COLO668 (cell line): Measurements from ENCODE around the gene POMC.
"Not testable (repeated sequence)": the region's sequence is repeated elsewhere in the genome, so short reads cannot be mapped to it uniquely, and the experiment has no call there.

Source experiments
- DNase-seq: peaks from one replicate; lab custom pipeline; 2025; ENCODE audit not compliant: unreplicated experiment; lab: John Stamatoyannopoulos, UW

The POMC gene

DNA sequence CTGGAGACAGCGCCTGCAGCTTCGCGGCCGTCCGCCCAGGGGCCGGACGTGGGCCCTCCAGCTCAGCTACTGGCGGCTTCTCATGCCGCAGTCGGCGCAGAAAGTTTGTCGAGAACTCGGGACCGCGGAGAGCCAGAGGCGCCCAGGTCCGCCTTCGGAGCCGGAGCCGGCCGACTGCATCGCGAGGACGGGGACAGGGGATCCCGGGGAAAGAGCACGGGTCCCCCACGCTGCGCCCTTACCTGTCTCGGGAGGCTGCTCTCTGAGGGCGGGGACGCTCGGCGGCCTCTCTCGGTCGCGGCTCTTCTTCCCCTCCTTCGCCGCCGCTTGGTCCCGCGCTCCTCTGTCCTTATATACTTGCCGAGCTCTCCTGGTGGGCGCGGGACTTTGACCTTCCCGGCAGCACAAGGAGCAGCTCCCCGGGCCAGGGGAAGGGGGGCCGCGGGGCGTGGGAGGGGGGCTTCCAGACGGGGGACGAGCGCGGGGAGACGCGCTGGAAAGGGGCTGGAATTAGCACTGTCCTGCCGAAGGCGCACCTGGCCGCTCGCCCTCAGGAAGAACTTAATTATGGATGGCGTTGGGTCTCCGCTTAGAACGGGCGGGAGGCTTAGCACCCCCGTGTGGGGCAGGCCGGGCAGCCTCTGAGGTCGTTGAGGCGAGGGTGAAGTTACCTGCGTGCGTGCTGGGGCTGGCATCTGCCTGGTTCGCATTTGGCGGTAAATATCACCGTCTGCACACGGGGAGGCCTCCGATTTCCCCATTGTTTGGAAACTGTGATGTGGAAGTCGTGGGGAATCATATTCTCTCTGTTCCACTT, at the start of gene POMC:
Gene POMC (minus strand): TSS at position 325 of the 817 bp plus-strand sequence. CDS start 3,808 bp downstream, outside the sequence.
- peak; percentile 55 for DNase-seq

DNA sequence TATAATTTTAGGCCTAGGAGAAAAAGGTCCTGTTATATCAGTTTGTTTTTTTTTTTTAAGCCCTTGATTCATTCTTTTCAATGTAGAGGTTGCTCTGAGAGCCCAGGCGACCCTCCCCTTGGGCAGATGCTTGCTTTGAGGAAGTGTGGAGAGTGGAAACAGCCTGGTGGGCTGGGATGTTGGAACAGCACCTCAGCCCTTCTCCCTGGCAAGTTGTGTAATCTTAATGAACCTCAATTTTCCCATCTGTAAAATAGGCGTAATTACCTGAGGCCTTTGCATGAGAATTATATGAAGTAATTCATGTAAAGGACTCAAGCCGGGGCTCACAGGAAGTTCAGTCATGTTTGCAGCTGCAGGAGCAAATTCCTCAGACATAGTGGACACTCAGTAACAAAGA, 49.7 kb upstream of the POMC start:
- no peak for DNase-seq

DNA sequence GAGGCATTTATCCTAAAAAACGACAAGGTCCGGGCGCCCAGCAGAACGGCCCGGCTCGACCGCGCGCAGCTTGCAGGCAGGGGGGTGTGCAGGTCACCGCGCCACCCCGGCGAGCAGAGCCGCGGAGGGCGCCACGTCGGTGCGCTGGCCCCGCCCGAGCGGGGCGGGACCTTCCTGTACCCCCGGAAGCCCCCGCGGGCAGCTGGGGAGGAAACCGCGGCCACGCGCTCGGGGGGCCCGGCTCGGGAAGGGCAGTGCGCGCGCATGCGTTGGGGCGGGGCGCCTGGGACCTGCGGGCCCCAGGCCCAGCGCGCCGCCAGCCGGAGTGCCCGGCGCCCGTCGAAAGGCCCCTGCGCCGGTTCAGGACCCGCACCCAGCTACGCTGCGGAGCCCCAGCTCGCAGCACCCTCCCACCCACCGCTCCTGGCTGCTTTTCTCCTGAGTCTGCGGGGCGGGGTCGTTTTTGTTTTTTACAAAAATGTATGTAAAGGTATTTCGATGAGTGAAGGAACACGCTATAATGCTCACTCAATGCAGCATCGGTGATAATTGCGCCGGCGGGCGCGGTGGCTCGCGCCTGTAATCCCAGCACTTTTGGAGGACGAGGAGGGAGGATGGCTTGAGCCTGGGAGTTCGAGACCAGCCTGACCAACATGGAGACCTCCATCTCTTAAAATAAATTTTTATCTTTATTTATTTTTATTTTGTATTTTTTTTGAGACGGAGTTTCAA, 47.7 kb upstream of the POMC start:
- no peak for DNase-seq

DNA sequence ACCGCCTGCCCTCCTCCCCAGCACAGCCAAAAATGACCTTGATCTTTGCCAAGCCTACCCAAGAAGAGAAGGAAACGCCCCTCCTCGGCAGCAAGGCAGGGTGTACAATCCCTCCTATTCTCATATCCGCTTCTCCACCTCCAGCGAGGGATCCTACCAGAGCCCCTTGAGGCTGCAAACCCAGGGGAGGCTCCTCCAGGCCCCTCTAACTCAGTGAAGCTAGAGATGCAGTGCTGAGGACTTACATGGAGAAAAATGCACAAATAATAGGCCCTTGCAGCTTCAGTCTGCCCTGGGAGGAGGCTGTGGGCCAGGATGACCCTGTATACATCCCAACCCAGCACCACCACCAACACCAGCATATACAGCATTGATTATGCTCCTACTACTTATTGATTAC, 46.9 kb upstream of the POMC start:
- no peak for DNase-seq

DNA sequence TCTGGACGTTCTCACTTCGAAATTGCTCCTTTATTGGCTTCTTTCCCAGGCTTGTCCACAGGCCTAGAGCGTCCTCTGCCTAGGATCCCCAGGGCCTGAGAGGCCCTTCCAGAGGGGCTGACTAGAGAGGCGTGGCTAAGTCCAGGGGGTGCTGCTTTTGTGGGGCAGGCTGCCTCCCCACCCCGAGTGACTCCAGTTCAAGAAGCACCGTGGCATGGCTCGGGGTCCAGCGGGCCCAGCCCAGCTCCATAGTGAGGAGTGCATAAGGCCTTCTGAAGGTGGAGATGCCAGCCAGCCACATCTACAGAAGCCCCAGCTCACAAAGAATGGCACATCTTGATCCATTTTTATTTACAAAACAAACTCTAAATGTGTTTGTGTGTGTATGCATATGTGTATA, 44.8 kb upstream of the POMC start:
- no peak for DNase-seq

DNA sequence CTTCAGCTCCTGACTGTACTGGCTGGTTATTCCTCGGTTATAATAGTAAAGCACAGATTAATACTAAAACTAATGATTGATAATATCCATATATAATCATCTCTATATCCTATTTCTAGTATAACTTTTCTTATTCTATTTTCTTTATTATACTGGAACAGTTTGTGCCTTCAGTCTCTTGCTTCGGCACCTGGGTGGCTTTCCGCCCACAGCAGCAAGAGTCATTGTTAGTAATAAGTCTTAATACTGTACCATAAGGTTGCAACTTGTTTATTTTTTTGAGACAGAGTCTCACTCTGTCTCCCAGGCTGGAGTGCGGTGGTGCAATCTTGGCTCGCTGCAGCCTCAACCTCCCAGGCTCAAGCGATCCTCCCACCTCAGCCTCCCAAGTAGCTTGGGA, 42.5 kb upstream of the POMC start:
- DNase-seq = not testable (repeated sequence)

DNA sequence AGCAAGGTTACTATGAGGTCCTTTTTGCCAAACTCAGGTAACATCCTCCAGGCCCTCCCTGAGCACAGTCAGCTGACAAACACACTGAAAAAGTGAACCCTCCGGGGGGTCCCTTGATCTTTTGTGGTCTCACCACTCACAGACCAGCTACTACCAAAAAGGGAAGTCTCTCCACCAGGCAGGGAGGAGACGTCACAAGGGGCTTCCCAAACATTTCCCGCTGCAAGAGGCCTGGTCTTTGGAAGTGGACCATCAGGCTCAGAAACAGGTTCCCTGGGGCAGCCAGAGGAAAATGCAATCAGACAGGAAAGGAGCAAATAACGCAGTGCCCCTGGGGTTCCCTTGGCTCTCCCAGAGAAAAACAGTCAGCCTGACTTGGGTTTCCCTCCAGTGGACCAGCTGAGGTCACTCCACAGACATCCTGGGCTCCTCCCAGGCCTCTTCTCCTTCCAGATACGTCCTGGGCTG, 38.7 kb upstream of the POMC start:
- DNase-seq = no peak

DNA sequence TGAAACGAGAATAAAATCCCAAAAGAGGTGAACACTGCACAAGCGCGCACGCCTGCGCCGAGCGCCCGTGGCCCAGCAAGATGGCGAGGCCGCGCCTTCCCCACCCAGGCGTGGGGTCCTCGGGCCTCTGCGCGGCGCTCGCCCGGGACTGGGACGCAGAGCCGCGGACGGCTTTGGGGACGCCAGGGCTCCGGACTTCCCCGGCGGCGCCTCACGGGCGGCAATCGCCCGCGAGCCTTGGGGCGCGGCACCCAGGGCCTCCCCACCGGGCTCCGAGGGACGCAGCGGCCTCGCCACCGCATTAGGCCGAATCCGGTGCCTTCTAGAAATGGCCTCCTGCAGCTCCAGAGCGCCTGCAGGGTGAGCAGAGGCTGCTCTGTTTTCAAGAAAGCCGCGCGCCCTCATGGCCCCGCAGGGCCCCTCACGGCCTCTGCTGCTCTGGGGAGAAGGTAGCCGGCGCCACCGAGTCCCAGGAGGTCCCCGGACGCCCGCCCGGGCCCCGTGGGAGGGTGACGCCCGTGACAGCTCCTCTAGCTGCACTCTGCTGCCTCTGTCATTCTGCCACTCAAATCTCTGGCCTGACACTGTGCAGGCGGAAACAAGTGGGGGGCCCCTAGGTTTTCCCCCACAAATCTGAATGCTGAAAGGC, 35.9 kb upstream of the POMC start:
- DNase-seq = no peak

DNA sequence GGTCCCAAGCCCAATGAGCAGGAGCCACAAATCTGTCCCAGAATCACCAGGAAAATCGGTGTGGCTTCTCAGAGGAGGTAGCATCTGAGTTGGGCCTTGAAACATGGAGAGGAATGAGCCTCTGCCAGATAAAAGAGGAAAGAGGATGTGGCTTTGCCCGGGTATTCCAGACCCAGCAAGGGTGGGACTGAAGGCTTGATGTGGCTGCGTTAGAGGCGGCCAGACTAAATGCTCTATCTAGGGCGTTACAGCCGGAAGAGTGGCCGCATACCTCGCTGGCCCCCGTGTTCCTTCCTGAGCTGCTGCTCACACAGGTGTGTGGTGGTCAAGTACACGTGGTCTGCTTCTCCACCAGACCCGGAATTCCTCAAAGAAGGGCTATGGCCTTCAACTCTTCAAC, 33.9 kb upstream of the POMC start:
- no peak for DNase-seq

DNA sequence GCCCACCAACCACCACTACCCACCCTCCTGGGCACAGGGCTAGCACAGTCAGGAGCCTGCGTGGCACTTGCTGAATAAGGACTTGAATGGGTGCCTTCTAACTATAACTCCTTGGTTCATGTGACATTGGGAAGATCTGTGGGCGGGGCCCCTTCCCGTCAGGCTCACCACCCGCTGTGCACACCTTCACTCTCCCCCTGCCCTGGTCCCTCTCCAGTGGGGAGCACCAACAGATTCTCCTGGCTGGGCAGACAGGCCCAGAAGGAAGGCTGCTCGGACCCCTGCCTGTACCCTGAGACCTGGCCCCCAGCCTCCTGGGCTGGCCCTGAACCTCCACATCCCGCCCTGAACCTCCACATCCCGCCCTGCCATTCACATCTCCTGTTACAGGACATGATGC, 33.4 kb upstream of the POMC start:
- no peak for DNase-seq

DNA sequence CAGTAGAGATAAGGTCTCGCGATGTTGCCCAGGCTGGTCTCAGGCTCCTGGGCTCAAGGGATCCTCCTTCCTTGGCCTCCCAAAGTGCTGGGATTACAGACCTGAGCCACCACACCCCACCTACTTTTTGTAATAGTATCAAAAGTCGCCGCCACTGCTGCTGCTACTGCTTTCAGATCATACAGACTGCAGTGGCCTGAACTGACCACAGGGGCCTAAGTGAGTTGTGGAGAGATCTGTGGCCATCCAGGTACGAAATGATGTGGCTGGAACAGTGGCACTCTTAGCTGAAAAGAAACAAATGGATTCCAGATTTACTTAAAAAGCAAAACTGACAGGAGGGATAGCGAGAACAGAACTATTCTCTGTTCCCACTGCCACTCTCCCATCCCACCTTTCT, 32.9 kb upstream of the POMC start:
- no peak for DNase-seq

DNA sequence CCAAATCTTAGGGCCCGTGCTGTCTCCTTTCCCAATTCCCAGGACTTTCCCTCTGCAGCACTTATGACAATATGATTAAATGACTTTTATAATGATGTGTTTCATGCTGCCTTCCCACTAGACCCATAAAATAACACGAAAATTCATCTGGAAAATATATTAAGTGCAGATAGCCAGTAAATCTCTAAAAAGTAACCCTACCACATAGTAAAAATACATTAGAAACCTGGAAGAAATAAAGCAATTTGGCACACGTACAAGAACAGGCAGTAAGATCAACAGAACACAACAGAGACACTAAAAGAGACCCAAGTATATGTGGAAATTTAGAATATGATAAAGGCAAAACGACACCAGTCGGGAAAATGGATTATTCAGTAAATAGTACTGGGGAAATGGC, 30.2 kb upstream of the POMC start:
- no peak for DNase-seq

DNA sequence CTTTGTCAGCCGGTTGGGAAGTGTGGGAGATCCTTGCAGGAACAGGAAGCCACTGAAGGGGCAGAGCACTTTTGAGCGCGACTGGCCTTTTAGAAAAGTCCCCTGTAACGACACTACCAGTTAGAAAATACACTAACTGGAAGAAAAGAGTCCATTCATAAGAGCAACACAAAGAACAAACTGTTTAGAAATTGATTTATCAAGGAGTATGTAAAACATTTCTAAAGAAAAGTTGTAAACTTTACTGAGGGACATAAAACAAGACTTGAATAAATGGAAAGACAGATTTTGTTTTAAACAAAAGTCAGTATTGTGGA, 29.8 kb upstream of the POMC start:
- DNase-seq = no peak

DNA sequence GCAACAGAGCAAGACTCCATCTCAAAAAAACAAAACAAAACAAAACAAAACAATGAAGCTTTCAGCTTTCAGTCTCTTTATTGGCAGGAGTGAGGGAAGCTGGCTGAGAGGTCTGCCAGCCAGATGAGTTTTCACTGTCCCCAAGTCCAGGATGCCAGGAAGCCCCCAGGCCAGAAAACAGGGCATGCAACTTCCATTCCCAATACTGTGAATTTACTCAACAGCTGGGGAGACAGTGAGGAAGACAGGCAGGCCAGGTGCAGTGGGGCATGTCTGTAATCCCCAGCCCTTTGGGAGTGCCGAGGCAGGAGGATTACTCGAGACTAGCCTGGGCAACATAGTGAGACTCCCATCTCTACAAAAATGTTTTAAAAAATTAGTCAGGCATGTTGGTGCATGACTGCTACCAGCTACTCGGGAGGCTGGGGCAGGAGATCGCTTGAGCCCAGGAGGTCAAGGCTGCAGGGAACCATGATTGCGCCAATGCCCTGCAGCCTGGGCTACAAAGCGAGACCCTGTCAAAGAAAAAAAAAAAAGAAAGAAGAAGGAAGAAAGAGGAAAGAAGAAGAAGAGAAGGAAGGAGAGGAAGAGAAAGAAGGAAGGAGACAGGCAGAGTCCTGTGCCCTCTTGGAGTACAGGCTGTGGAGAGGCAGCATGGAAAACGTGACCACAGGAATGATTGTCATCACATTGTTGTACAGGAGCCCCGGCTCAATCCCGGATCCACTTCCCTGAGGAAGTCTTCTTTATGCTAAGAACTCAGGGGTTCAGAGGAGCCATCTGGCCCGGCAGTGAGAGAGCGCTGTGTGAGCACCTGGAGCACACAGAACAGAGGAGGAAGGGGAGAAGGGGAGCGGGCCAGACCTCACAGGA, 29.2 kb upstream of the POMC start:
- no peak for DNase-seq

DNA sequence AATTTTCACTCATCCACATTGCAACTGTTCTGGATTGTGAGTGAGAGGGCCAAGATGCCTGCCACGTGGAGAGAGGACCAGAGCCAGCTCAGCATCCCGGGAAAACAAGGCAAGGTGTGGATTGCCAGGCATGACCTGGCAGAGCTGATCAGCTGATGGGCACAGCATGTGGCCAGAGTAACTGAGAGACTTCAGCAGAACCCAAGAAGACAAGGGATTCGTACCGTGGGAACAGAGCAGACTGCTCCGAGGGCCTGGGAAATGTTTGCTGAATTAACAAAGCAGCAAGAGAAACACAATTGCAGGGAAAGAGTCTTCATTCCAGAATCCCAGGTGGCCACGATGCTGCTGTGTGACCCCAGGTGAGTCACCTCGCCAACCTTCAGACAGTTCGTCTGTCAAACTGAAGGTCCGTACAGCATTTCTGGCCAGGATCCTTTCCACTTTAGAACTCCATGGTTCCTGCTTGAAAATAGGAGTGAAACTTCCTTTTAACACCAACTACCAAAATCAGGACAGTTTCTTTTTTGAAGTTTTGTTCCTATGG, 26.3 kb upstream of the POMC start:
- DNase-seq = no peak

DNA sequence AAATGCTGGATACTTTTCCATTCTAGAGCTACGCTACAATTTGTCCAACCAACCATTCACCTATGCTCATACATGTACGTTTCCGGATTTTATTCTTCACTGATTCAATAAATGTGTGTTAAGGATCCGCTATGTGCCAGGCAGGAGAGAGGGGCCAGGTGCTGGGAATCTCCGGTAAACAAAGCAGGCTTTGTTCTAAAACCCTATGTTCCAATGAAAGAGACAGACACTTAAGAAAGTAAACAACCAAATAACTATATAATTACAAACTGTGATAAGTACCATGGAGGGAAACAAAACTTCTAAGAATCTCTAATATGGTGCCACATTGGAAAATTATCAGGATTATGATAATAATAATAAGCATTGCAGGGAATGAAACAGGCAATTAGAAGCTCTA, 22.2 kb upstream of the POMC start:
- peak; percentile 37 for DNase-seq

DNA sequence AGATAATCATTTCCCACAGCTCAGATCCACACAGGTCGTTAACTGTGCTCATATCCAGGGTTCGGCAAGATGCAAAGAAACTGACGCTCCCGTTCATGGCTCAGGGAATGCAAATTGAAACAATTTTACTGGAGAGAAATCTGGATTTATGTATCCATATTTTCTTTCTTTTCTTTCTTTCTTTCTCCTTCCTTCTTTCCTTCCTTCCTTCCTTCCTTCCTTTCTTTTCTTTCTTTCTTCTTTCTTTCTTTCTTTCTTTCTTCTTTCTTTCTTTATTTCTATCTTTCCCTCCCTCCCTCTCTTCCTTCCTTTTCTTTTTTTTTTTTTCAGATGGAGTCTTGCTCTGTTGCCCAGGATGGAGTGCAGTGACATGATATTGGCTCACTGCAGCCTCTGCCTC, 20.0 kb upstream of the POMC start:
- DNase-seq = no peak

DNA sequence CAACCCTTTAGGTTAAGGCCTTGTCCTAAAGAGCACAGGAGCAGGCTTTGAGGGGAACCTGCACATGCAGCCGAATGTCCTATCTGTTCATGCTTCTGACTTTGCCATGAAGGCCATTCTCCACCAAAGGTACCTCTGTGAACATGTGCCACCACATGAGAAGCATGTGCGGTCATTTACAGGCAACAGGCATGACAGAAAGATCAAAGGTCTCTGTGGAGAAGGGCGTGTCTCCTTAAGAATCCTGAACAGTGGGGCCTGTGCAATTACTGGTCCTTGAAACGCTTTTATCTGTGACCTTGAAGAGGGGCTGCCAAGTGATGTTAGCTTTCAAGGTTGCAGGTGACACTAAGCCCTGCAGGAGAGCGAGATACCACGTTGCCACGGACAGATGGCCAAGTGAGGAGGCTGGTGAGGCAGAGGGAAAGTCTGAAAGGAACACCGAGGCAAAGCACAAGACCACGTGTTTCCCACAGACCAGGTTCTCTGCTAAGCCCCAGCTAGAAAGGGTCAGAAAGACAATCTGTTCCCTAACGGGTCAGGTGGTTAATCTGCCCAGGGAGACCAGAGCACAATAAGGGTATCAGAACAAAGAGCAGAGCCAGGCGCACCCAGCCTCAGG, 19.5 kb upstream of the POMC start:
- no peak for DNase-seq

DNA sequence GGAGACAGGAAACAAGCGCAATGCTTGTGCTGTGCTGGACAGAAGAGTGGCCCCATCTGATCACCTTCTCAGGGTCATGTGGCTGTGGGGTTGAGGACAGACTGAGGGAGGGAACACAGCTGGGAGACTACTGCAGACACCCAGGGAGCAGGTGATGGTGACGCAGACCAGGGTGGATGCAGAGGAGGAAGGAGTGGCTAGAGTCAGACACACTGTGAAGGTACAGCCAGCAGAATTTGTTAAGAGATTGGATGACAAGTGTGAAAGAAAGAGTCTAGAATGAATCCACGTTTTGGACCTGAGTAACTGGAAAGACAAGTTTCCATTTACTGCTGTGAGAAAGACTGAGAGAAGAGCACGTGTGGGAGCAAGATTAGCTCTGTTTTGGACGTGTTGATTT, 15.9 kb upstream of the POMC start:
- DNase-seq = no peak

DNA sequence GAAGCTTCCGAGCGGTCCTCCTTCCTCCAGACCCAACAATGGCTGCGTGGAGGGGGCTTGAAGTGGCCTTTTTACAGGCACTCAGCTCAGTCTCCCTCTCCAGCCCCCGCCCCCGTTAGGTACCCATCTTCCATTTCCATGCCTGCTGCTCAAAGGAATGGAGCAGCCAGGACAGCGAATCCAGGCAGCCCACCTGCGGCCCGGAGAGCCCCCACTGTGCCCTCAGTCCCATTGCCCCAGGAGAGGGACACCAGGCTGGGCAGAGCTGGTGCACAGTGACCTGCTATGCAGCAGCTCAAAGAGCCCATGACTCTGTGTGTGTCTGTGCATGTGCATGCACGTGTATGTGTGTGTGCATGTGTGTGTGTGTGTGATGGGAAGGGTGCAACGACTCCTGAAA, 10.6 kb upstream of the POMC start:
- DNase-seq = no peak
